ENCODE results near the gene OXCT1. TPM values are rescaled to one million over a fixed set of nuclear protein-coding genes. Genes with fewer than 3 reads are reported as not detected.

The OXCT1 gene
- total RNA-seq, 1 experiment from 2014 or later: 48.6 TPM

GRCh38 chr5:41681840-41682239 lies 188.4 kb downstream of the OXCT1 start:
- Mint-ChIP-seq H3K36me3 (ENCODE audit: insufficient read depth, unreplicated experiment) (no peaks in the 10 kb centered on the region), H3K4me1 (ENCODE audit: insufficient read depth, unreplicated experiment) (no peaks in the 10 kb centered on the region), H3K4me3 (ENCODE audit: unreplicated experiment) (no peak overlapping the region), H3K27ac (ENCODE audit: low read depth, unreplicated experiment) (no peak overlapping the region), H3K9me3 (ENCODE audit: unreplicated experiment) (peaks cover 13% of the 10 kb centered on the region), H3K27me3 (ENCODE audit: insufficient read depth, unreplicated experiment) (no peaks in the 10 kb centered on the region)
- TF ChIP-seq CTCF (IDR thresholded peaks at IDR 0.05; ENCODE audit: unreplicated experiment): no peak
- ChIA-PET CTCF (no interaction called here), POLR2A (no interaction called here)
- no peak for DNase-seq (ENCODE audit: unreplicated experiment)
- intact Hi-C loops (cut with micrococcal nuclease): no loop called here
- no TSS peak for BruUV-seq (replicated peaks)

Other genes starting within 250 kb of the OXCT1 start
- gene RIMOC1, start 33.9 kb upstream of the OXCT1 start, total RNA-seq (2022): 40.4 and 45.4 TPM in 2 replicates
- 18.4 and 20.2 TPM in 2 replicates for gene FBXO4, start 54.9 kb upstream of the OXCT1 start, total RNA-seq (2022)